Effector CD8-positive, alpha-beta T cell (primary cell): ENCODE data around the gene TOB1.
A peak's percentile ranks its signal among the peaks of the same experiment; 100 is the strongest.
"Not testable (repeated sequence)": the region's sequence is repeated elsewhere in the genome, so short reads cannot be mapped to it uniquely, and the experiment has no call there.

ENCODE experiments used
- DNase-seq: peaks from one replicate; lab custom pipeline; 2025; lab: John Stamatoyannopoulos, UW

The TOB1 gene

DNA sequence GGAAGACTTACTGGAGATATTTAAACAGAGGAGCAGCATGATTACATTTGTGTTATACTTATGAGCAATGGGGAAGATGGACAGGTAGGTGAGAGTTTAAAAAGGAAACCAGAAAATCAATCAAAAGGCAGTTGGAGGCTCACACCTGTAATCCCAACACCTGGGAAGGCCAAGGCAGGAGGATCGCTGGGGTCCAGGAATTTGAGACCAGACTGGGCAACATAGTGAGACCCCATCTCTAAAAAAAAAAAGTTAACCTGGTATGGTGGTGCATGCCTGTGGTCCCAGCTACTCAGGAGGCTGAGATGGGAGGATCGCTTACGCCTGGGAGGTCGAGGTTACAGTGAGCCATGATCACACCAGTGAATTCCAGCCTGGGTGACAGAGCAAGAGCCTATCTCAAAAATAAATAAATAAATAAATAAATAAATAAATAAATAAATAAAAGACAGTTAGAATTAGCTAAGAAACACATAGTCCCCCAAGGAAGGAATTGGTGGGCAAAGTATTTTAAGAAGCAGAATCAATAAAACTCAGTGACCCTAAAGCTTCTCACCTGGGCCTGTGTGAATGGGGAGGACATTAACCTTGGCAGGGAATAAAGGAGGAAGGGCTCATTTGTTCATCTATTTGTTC lies 32.3 kb upstream of the TOB1 start:
- no peak for DNase-seq

DNA sequence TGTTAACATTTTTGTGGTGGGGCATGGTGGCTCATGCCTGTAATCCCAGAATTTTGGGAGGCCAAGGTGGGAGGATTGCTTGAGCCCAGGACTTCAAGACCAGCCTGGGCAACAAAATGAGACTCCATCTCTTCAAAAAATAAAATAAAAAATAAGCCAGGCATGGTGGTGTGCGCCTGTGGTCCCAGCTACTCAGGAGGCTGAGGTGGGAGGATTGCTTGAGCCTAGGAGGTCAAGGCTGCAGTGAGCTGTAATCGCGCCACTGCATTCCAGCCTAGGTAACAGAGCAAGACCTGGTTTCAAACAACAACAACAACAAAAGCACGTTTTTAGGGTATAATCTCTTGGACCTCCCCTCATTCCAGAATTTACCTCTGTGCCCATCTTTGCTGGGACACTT lies 28.4 kb upstream of the TOB1 start:
- DNase-seq, result not testable (repeated sequence)

DNA sequence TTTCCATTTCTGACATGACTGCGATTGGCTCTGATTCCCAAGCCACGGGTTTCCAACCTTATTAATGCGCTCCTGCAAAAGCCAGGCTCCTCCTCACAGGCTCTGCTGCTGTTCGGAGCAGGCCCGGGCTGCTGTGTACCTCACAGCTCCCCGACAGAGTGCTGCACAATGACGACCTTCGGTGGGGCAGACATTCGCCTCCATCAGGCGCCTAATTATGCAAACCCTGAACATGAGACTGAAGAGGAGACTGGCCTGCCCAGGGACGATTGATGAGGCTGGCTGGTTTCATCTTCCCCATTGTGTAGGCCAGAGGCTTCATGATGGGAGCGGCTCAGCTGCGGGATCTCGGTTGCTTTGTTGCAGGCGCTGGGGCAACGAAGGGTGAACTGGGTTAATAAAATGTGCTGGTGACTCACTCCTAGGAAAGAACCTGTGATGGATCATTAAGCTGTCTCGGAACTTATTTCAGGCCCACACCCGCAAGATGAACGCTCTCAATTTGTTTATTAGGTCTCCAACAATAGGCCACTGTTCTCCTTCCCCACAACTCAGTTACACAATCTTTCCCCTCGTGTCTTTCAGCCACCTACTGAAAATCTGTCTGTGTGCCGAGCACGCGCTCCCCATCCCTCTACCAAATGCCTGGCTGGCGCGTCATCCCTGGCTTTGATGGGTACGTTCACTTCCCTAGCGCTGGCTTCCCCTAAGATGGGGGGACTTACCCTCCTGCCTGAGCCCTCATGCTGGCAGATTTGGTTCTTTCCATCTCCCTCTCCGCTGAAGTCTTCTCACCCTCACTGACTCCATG lies 27.2 kb upstream of the TOB1 start:
- no peak for DNase-seq

DNA sequence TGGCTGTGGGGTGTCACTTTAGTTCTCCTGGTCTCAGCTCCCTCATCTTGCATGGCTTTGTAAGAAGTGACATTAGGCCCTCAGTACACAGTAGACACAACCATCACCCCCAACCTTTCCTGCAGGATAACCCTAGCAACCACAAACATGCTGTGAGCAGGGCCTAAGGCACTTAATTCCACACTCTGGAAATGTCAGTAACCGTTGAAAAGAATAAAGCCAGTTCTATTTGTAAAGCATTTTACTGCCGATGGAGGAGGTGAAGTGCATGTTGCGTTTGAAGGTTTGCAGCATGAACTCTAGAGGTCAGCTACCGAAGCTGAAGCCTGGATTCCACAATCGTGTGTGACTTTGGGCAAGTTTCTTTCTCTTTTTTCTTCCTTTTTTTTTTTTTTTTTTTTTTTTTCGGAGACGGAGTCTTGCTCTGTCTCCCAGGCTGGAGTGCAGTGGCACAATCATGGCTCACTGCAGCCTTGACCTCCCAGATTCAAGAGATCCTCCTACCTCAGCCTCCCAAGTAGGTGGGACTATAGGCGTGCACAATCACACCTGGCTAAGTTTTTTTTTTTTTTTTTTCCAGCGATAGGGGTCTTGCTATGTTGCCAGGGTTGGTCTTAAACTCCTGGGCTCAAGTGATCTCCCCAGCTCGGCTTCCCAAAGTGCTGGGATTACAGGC lies 26.1 kb upstream of the TOB1 start:
- DNase-seq, result no peak

DNA sequence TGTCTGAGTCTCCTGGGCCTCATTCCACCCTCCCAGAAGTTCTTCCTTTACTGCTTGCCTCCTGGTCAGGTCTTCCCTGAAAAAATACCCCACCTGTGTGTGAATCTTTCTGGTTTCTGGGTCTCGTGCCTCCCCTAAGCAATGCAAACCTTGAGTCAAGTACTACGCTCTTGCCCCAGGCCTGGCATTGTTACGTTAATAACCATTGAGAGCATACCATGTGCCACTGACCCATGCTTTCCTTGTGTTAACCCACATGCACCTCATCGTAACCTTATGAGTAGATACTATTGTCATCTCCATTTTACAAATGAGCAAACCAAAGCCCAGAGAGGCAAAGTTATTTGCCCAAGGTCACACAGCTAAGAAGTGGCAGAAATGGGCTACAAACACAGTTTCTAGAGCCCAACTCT lies 25.4 kb upstream of the TOB1 start:
- no peak for DNase-seq

DNA sequence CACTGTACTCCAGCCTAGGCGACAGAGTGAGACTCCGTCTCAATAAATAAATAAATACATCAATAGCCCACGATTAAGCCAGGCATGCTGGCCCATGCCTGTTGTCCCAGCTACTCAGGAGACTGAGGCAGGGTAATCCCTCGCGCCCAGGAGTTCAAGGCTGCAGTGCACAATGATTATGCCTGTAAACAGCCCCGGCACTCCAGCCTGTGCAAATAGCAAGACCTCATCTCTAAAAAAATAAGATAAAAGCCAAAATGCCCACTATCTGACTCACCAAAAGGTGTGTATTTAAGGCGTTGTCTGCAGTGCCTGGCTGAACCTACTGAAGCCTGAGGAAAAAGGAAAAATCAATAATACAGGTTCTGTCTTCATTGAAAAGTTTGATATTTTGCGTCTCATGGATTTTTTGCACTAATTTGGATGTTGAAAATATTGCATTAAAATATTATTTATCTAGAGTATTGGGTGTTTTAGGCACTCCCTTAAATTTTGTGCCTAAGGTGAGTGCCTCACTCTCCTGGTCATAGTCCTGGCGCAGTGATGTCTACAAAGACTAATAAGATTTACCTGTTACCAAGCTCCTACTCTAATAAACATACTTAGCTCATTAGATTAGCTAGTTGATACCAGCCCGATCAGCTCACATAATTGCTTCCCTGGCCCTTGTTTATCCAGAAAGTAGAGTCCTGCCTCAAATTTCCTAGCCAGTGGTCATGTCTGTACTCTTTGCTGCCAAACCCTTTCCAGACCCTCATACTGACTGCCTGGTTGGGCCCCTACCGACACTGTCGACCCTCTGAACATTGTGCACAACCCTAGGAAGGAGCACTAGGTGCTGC lies 24.7 kb upstream of the TOB1 start:
- DNase-seq, result no peak

DNA sequence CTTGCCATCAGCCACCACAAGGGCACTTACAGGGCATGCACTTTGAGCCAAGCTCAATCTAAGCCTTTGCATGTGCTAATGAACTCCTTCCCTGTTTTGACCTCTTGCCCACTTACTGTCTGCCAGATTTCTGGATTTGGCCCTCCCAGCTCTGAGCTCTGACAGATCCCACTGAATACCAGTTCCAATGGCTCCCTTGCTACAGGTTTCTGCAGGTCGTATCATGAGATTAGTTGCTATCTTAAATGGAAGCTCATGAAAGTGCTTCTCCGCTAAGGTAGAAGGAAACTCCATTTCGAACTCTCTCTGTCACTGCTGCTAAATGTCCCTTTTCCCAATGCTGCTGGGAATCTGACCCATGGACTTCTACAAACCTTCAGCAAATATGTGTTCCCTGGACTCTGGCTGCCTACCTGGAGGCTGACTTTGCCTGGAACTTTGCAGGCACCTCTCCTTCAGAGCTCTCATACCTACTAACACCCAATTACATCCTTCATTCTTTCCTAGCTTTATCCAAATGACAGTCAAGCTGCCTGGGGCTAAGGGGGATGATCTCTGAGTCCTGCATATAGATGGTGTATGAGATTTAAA lies 23.5 kb upstream of the TOB1 start:
- no peak for DNase-seq

DNA sequence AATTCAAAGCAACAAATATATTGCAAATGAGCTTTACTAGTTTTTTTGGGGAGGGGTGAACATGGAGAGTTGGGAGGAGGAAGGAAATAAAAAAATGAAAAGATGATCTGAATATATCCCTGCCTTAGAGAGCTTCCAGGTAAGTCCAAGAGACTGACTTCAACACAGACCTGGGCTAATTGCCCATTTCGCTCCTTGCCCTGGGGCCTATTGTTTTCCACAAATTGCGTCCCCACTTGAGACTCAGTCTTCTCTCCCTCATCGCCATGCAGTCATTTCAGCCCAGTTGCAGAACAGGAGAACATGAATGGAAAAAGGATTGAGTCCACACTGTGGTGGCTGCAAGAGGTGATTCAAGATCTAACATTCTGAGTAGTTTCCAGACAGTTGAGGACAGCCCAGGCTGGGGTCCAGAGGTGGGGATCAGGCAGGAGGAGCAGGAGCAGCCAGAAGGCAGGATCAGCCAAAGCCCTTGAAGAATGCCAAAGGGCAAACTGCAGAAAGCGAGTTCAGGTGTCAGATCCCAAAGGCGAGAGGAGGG lies 21.6 kb upstream of the TOB1 start:
- DNase-seq, result no peak

DNA sequence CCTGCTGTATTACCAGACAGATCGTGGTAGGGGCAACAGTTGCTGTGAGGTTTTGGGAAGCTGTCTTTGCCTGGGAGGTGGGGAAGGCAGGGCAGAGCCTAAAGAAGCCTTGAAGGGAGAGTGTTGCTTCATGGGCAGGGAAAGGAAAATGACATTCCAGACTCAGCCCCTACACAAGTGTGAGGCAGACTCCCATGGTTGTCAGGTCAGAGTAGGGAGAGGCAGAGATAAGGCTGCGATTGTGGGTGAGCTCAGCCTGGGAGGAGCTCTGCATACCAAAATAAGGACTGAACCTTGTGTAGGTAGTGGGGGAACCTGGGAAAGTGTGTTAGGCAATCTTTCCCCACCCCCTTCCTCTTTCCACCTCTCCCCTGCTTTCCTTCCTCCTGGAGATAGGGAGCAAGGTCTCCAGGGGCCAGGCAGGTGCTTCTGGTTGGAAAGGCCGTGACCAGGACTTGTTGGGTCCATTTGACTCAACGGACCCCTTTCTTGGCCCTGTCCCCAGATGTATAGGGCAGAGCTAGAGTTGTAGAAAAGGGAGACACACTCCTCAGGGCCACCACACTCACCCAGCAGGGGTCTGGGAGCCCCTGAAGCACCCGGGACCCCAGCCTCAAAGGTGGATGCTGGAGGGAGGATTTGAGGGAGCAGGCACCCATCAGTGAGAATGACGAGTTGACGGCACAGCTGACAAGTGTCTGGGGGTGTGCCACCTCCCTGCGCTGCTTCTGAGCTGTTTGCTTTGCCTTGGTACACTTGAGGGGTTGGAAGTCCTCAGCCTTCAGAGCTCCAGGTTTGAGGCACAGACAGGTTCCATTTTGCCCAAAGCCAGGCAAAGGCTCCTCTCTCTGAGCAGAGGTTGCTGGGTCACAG lies 18.5 kb upstream of the TOB1 start:
- DNase-seq, result no peak

DNA sequence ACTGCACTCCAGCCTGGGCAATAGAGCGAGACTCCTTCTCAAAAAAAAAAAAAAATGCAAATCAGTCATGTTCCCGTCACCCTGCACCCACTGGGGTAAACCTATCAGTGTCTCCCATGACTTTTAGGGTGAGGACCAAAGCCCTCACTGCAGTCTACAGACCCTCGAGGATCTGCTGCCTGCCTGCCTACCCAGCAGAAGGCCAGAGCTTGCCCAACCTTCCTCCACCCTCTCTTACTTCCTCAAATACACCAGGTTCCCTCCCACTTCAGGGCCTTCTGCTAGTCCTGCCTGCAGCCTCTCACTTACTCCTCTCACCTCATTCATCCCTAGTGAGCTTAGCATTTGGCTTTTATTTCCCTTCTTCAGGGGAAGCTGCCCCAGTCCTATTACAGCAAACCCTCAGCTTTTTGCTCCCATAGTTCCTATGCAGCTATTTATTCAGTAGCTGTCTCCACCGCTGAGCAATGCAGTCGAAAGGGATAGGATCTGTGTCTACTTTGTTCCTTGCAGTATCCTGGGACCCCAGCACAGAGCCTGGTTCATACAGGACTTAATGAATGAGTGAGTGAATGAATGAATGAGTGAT lies 17.8 kb upstream of the TOB1 start:
- no peak for DNase-seq

DNA sequence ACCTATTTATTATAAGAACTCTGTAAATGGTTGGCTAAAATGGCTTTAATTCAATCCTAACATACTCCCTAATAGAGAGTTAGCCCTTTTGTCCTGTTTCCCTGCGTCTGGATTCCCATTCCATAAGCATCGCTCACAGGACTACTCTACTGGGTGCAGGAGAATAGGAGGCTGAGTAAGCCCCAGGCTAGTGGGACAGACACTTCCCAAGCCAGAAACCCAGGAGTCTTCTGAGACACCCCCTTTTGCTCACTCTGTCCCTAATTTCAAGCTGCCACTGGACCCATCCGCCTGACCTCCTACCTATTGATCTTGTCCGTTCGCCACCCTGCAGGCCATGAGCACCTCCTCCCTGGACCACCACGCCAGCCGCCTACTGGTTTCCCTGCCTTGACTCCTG lies 16.7 kb upstream of the TOB1 start:
- DNase-seq, result no peak

DNA sequence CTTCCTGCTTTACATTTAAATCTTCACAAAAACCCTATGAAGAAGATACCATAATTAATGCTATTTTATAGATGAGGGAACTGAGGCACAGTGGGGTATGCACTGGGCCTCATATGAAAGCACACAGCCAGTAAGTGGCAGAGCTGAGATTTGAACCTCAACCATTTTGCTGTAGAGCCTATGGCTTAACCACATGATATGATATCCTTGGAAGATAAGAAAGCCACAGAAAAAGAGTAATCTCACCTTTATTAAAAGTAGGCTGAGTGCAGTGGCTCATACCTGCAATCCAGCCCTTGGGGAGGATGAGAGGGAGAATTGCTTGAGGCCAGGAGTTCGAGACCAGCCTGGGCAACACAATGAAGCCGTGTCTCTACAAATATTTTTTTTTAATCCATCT lies 15.0 kb upstream of the TOB1 start:
- no peak for DNase-seq

DNA sequence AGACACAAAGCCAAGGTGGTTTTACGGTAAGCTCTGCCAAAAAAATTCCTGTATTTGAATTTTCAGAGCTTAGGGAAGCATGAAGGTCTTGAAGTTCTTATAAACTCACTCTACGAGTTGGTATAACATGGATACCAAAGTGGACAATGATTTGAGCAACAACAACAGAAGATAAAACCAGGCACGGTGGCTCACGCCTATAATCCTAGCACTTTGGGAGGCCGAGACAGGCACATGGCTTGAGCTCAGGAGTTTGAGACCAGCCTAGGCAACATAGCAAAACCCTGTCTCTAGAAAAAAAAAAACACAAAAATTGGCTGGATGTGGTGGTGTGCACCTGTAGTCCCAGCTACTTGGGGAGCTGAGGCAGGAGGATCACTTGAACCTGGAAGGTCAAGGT lies 12.9 kb upstream of the TOB1 start:
- no peak for DNase-seq

DNA sequence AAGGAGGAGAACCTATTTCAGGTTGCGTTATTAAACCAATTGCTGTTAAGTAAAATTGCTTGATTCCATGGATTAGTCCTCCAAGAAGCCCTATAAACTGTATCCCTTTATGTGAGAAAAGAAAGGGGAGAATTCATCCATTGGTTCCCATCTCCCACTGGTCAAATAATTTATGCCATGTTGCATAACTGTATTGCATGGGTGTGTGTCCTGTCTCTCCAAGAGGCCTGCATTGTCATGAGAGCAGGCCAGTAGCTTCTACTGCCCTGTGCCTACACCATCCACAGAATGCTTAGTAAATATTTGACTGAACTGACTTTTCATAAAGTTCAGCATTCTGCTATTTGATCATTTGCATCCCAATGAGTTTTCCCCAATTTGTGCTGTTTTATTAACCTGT lies 11.7 kb upstream of the TOB1 start:
- DNase-seq, result no peak

DNA sequence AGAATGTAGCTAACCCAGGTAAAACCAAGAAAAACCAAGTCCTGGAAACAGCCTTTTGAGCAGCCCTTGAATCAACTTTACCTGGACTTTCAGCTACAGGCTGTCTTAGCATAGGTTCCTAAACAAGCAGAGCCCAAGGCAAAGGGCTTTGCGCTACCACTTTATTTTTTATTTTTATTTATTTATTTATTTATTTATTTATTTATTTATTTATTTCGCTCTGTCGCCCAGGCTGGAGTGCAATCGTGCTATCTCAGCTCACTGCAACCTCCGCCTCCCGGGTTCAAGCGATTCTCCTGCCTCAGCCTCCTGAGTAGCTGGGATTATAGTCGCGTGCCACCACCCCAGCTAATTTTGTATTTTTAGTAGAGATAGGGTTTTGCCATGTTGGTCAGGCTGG lies 10.9 kb upstream of the TOB1 start:
- DNase-seq, result not testable (repeated sequence)

DNA sequence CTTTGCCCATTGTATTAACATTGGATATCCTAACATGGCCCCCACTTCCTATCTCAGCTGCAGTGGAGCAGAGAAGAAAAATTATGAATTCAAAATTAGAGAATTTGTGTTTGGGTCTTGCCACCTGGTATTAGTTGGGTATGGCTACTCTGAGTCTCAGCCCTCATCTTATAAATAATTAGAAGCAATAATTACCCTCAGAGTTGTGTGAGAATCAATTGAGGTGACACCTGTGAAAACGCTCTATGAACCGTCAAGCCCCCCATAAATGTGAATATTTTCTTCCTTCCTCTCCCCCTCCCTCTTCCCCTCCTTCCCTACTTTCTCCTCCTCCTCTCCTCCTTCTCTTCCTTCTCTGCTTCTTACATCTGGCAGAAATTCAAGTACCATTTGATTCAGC lies 8.9 kb upstream of the TOB1 start:
- no peak for DNase-seq

DNA sequence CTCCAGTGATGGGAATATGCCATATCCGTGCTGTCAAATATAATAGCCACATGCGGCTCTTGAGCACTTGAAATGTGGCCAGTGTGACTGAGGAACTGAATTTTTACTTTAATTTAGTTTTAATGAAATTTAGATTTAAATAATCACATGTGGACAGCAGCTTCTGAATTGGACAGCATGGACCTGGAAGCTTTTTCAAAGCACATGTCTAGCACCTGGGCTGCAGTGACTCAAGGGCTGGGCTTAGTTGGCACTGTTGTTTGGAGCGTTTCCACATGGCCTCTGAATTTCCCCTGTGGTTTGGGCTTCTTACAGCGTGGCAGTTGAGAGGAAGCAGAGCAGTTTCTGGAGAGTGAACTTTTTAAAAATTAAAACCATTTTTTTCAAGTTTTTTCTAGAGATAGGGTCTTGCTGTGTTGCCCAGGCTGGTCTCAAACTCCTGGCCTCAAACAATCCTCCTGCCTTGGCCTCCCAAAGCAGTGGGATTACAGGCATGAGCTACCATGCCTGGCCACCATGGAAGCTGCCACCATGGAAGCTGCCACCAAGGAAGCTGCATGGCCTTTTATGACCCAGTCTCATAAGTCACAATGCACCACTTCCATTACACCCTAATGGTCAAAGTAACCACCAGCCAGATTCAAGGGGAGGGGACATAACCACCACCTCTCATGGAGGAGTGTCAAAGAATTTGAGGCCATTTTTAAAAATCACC lies 6.7 kb upstream of the TOB1 start:
- DNase-seq, result peak; percentile 4

DNA sequence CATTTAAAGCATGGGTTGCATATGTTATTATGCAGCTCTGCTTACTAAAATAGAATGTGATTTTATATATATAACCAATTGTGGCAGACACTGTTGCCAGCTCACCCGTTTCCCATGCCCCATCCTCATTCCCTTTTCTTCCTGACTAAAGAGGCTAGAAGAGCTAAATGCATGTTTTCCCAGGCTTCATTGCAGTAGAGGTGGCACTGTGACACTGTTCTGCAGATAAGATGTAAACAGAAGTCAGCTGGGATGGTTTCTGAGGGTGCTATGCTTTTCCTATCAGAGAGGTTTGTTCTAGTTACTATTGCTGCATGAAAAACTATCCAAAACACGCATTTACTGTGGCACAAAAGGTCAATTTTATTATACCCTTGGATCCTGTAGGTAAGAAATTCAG lies 5.7 kb upstream of the TOB1 start:
- DNase-seq, result no peak

DNA sequence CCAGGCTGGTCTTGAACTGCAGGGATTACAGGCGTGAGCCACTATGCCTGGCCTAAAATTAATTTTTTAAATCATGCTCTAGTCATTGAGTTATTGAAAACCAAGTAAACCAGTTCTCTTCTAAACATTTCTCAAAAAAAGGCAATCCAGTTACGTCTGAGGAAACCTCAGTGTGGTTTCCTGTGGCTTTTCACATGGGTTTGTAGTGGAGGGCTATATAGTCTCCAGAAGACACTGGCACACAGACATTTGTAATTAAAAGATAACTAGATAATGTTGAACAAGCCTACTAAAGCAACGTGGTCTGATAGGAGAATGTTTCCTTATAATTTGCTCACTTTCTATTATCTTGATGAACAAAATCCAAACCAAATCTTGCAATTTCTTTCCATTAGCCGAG lies 5.2 kb upstream of the TOB1 start:
- DNase-seq, result peak; percentile 26

DNA sequence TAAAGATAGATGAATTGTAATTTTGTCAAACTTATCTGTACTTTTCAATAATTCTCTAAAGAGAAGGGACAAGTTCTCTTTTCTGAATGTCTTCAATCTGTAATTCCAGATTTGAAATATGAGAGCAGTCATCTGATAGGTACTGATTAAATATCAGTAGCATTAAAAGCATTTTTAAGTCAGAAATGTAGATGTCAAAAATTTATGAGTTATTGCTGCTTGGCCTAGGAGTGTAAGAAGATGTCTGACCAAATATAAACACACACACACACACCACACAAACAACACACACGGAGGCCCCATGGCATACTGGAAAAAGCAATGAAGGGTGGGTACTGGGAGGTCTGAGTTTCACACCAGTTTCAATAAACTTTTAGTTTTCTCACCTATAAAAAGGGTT lies 2.4 kb upstream of the TOB1 start:
- DNase-seq, result no peak
